ENCODE data around the gene EFHC1.
A peak's percentile ranks its signal among the peaks of the same experiment; 100 is the strongest.
"Not testable (repeated sequence)": the region's sequence is repeated elsewhere in the genome, so short reads cannot be mapped to it uniquely, and the experiment has no call there.

EFHC1 gene

DNA sequence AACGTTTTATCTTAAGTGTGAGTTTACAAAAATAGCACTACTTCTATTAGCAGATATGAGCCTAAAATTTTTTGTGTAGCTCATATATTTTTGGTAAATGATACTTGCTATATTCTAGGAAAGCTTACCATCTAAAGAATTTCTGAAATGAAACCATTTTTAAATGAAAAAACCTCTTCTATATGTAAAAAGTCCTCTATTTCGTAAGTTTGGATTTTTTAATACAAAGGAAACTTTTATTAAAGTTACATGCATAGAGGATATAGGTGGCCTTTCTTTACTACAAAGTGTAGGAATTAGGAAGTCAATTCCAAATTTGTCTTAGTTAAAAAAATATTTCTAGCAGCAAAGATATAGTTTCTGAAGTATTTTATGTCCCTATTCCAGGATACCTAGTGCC, 18.8 kb downstream of the EFHC1 start:
- DNase-seq (ENCODE audit: low spot score), result no peak

DNA sequence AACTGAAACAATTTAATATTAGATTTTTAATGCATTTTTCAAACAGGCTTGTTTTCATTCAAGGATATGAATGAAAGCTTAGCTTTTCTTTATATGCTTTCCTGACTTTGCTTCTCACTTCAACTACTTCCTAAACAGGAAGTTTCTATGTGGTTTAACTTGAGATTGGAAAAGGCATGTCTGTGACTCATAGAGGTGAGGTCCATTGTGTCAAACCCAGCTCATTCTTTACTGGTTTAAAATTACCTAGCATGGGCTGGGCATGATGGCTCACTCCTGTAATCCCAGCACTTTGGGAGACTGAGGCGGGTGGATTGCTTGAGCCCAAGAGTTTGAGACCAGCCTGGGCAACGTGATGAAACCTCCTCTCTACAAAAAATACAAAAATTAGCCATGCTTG, 34.4 kb downstream of the EFHC1 start:
- DNase-seq (ENCODE audit: low spot score), result no peak

DNA sequence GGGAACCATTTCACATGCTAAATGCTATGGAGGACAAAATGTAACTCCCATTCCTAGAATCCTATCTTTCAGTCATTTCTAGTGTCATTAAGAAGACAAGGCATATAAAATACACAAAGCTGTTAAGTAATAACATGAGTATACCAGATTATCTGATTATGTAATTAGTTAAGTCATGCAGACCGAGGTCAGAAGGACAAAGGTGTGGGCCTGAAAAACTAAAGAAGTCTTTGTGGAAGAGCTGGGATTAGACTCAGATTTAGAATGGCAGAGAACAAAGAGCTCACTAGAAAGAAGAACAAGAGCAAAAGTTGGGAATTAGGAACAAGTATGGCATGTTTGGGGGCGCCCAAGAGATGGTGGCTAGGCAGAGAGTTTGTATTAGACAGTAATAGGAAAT, 37.0 kb downstream of the EFHC1 start:
- no peak for DNase-seq (ENCODE audit: low spot score)

DNA sequence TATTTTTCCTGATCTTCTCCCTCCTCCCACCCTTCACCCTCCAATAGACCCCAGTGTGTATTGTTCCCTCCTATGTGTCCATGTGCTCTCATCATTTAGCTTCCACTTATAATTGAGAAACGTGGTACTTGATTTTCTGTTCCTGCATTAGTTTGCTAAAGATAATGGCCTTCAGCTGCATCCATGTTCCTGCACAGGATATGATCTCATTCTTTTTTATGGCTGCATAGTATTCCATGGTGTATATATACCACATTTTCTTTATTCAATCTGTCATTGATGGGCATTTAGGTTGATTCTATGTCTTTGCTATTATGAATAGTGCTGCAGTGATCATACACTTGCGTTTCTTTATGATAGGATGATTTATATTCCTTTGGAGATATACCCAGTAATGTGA, 41.1 kb downstream of the EFHC1 start:
- not testable (repeated sequence) for DNase-seq (ENCODE audit: low spot score)

DNA sequence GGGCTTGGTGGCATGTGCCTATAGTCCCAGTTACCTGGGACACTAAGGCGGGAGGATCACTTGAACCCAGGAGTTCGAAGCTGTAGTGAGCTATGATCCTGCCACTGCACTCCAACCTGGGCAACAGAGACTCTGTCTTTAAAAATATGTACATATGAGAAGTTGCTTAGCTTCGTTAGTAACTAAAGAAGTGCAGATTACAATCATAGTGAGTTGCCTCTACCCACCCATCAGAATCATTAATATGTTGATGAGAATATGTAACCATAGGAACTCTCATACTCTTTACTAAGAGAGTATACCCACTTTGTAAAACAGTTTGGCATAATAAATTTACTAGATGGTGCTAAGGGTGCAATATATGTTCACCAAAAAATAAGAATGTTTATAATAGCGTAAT, 54.0 kb downstream of the EFHC1 start:
- DNase-seq (ENCODE audit: low spot score), result no peak

DNA sequence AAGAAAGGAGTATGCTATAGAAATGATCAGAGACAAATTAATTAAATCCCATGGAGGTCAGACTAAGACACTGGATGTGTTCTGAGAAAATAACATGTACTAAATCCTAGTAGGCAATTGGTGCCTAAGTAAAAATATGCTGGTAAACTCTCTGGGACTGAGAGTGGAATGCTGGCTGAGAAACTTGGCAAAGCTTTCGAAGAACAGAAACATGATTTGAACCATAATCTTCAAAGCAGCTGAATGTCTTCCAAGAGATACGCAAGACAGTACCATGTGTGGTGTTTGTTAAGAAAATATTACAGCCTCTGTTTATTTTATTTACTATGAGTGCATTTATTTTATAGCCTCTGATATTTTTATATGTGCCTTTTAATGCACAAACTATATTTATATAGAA, 55.2 kb downstream of the EFHC1 start:
- DNase-seq (ENCODE audit: low spot score), result no peak

DNA sequence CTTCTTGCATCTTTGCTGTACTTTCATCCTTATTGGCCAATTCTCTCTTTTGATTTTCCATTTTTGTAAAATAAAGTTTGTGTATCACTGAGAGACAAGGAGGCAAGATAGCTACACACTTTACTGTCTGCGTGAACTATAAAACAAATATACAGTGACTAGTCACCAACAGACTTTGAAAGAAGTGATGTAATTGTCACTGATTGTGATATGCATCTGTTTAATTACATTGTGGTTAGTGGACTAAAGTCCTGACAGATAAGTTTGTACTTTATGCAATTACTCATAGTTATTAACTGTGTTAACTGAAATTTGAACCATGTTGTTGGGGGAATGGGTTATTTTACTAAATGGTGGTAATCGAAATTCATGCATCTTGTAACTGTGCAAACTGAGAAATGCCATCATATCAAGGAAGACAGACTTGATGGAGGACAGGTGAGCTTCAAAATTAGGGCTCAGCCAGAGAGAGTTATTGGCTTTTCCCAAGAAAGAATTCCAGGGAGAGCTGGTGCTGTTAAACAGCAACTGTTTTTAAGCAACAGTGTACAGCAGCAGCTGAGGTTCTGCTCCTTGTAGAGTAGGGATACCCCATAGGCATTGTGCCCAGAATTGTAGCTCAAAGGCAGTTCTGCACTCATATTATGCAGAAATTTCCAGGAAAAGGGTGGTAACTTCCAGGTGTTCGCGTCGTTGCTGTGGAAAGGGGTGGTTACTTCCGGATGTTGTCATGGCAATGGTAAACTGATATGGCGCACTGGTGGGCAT, 62.9 kb downstream of the EFHC1 start:
- no peak for DNase-seq (ENCODE audit: low spot score)

DNA sequence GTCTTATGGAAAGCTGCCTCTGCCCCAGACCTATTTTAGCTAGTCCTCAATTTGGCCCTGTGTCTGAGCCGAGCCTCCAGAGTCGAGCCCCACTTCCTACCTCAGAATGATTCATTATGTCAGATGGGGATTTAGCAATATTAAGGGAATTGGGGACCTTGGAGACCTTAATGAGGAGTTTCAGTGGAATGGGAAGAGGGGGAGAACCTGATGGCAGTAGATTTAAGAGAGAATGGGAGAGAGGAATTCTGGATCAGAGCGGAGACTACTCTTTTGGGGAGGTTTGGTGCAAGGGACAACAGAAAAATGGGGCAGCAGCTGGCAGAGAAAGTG, 63.5 kb downstream of the EFHC1 start:
- no peak for DNase-seq (ENCODE audit: low spot score)

DNA sequence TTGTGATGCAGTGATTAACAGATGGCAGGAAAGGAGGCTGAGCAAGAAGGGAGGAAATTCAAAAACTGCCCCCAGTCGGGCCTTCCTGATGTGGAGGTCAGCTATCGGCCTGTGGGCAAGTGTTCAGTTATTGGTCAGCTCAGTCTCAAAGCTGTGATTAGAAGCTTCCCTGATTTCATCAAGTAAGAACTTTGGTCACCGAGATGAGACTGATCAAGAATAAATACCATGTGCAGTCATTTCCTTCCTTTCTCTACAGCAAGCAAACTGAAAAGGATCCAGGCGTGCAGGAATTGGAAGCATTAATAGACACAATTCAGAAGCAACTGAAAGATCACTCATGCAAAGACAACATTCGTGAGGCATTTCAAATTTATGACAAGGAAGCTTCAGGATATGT, 69.7 kb downstream of the EFHC1 start:
- DNase-seq (ENCODE audit: low spot score), result no peak

DNA sequence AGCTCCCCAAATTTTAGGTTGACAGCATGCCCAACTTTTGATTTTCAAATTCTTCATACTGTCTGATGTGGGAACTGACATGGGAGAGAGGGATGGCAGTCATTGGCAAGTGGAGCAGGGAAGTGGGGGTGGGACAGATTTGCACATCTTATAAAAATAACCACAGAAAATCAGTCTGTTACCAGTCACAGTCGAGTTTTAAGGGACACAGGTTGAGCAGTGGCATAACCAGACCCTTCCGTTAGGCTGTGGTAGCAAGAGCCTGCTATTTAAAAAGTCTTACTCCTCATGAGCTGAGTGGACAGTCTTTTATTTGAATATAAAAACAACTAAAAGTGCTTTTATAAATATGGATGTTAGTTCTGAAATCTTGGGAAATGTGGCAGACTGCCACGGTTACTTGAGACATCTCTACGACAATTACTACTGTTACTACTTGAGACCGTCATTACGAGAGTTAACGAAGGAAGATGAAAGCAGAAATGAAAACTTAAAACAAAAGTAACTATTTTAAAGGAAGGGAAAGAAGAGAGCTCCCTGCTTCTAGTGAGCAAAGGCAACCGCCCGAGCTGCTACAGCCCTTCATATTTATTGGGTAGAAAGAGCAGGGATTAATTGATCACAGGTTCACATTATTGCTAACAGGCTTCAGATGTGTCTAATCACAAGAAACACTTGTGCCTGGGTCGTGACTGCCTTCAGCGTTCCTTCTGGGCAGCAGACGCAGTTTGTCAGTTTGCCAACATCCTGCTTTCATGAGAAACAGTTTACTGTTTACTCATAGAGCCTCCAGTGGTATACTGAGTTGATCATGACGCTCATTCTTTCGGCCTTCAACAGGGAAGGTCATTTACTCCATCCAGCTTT, 71.3 kb downstream of the EFHC1 start:
- no peak for DNase-seq (ENCODE audit: low spot score)

DNA sequence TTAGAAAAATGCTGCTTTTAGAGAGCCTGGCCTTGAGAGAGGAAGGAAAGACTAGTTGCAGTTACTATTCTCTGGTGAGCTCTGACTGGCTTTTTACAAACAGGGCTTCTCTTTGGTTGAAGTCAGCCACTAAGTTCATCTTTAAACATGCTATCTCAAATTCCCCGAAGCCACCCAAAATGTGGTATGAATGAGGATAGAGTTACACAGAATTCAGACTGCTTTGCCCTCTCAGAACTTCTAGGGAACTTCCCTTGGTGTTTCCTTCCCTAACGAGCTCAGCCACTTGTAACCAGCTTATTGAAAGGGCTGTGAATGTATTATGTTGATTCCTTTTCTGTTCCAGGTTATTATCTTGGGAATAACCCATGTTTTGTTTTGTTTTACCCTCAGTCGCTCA, 73.5 kb downstream of the EFHC1 start:
- DNase-seq (ENCODE audit: low spot score), result no peak

DNA sequence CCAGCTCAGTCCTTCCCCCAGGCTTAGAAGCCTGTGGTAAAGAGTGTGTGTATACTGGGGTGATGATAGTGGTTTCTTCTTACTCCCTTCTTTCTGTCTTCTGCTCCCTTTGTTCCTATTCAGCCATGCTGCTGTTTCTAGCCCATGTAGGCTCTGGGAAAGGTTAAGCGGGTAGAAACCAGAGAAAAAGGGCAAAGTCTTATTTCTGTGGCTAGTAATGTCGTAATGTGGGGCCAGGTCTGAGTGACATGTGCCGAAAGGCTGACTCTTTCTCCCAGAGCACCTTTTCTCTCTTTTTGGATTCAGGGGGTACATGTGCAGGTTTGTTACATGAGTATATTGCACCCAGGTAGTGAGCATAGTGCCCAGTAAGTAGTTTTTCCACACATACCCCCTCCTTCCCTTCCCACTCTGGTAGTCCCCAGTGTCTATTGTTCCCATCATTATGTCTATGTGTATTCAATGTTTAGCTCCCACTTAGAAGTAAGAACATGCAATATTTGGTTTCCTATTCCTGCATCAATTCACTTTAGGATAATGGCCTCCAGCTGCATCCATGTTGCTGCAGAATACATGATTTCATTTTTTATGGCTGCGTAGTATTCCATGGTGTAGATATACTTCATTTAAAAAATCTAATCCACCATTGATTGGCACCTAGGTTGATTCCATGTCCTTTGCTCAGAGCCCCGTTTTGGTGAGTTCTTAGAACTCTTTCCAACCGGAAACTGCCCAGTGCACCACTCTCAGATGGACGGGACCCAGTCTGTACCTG, 74.3 kb downstream of the EFHC1 start:
- no peak for DNase-seq (ENCODE audit: low spot score)

DNA sequence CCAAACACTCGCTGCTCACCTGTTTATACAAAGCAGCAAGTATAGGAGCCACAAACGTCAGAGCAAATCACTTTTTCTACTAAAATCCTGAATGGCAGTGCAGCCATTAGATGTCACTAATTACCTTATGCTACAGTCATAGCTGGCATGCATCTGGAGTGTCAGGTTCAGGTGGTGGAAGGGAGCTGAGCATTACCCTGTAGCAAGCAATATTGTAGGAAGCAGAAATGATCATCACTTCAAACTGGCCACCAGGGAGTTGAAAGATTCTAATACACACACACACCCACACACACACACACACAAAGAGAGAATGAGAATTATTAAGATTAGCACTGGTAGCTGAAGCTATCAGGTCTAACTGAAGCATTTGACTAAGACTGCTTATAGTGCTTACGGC, 75.8 kb downstream of the EFHC1 start:
- no peak for DNase-seq (ENCODE audit: low spot score)

DNA sequence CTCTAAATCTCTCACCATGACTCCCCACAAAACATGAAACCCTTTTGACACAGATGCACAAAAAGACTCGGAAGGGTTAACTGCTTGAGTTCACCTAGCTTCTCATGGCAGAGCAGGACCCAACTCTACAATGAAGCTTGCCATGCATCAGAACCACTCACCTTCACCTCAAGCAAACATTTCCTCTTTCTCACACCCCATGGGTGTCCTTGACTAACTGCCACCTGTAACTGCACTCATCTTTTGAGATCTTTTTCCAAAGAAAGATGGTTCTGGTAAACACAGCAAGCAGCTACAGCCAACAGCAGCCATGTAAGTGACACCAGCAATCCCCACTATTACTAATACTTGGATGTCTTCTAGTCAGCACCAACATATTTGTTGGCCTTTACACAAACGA, 76.5 kb downstream of the EFHC1 start:
- DNase-seq (ENCODE audit: low spot score), result no peak

DNA sequence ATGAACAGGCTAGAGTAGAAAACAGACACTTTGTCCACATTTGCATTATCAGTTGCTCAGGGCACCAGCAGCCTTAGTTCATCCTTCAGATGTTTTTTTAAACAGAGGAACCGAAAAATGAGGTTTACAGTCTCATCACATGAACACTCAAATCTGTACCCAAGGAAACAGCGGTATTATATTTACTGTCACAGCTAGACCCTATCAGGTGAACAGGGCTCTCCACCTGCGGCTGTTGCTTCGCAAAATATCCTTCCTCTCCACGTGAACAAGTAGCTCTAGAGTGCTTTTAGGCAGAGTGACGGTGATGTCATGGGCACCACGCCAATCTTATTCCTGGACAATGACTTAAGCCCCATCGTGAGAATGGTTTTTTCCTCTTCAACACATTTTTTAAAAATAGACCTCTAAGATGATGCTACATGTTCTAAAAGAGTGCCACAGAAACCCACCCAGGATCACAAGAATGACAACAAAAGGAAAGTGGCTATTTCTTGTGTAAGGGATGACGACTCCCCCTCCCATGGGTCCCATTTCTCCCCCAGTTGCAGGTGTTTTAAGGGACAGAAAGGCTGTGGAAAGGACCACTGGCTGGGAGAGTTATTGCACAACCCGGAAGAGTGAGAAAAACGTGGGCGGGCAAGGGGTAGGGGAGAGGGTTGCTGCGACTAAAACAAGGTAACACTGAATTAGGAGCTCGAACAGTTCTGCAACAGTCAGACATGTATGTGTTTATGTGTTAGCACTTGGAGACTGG, 77.7 kb downstream of the EFHC1 start:
- DNase-seq (ENCODE audit: low spot score), result peak; percentile 60

DNA sequence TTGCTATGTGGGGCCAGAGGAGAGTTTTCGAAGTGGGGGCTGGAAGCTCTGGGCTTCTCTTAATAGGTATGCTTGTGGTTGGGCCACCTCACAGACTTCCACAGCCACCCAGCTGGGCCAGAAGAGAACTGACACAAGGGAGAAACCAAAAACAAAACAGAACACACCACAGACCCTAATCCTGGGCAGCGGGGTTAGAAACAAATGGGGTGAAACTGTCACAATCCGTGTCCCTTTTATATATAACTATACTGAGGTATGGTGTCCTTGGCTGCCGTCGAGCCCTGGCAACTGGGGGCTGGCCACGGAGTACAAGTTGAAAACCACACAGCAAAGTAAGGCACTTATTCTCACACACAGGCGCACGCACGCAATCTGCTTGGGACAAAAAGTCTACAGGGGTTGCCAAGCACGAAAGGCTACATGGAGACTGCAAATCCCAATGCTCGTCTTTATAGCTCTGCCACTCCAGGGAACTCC, 78.4 kb downstream of the EFHC1 start:
- peak; percentile 13 for DNase-seq (ENCODE audit: low spot score)

DNA sequence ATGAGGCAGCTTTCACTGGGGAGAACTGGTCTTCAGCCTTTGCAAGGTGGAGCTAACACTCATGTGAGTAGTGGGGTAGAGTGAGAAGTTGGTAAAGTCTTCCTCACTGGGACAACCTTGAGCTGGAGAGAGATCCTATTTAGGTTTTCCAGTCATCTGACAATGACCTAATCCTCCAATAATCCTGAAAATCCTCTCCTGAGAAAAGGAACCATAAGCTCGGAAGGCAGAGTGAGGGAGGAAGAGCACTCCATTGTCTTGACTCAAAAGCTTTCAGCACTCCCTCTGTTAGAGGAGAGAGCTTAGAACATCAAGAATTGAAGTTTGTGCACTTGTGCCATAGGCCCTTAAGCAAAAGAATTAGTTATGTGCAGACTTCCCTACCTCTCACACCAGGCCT, 78.9 kb downstream of the EFHC1 start:
- no peak for DNase-seq (ENCODE audit: low spot score)

DNA sequence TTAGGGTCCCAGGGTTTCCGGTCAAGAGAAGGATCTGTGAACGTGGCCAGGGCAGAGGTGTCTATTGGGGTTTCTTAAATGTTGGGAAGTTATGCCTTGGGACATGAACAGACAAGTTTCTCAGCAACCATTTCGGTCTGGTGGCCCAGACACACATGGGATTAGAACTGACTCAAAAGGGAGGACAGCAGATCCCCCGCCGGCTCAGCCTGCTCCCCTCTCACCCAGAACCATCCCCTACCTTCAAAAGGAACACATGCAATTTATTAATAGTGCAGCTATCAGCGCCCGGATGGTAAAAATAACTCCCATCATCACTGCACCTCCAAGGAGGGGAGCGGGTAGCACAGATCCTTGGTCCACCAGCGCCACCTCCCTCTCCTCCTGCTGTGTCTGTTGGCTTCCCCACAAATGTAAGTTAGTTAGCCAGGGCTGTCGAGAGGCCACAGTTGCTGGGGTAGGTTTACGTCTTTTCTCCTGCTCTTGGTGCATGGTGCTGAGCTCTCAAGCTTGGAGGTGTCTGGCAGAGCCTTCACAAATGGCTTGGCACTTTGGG, 79.6 kb downstream of the EFHC1 start:
- DNase-seq (ENCODE audit: low spot score), result no peak

DNA sequence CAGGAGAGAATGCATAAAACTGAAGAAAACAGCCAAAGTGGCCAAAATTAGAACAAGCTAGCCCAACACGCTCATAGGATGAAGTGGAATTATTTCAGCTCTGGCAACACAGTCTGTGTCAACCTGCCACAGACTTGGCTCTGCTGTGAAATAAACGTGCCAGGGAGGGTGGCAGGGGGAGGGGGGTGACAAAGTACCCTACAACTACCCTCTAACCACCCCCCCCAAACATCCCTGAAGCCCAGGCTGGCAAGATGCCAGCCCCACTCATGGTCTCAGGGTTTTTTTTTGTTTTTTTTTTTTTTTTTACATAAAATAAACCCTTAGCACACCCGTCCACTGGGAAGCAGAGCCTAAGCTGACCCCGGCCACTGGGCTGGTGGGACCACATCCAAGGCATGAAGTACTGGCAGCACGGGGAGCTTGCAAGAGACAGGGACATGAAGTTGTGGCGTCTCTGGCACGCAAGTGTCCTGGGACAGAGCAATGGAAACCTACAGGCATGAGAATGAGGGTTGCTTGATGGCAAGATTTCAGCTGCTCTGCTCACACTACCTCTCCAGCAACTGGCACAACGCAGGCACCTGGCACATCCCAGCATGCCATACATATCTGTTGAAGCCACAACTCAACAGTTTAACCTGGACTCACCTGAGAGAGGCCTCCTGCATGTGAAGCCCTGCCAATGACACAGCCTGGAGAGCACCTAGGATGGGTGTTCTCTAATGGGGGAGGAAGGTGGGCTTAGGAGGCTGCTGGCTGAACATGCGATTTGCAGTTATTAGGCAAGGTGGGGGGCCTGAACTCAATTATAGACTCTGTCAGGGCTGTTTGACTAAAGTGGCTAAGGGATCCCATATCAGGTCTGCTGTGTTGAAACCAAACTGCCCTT, 80.3 kb downstream of the EFHC1 start:
- DNase-seq (ENCODE audit: low spot score), result no peak

DNA sequence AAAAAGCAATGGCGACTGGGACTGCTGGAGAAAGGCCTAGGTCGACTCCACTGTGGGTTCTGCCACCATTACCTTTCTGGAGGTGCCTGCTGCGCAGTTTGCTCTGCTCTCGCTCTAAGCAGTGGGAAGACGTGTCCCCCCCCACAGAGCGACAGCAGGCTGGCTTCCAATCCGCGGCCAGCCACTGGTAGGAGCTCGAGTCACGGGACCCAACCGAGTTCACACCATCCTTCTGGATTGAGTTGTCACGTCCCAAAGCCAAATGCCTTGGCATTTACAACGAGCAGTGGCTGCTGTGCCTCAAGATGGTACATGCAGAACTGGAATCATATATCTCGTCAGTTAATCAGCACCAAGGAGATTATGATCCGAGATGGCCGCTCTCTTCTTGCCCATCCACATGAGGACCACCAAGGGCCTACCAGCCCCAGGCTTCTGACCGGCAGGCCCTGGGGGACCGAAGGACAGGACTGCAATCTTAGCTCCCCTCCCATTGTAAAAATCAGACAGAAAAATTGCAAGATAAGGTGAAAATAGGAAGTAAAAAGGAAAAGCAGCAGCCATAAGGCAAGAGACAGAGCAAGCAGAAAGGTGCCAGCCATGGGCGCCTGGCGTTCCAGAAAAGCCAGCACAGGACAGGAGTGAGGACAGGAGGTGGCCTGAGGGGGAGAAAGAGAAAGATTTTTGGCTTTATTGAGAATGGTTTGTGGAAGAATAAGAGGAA, 82.3 kb downstream of the EFHC1 start:
- no peak for DNase-seq (ENCODE audit: low spot score)
